Activated effector memory CD4-positive, alpha-beta T cell treated with anti-CD3 and anti-CD28 coated beads, Interleukin-2, amount 50 U/mL, for 16 hours (primary cell): ENCODE data around the gene SMAD6.

Experiments
- DNase-seq: peaks from one replicate; pipeline ENCODE4 v3.0.0-alpha.2; 2020

SMAD6 gene

DNA sequence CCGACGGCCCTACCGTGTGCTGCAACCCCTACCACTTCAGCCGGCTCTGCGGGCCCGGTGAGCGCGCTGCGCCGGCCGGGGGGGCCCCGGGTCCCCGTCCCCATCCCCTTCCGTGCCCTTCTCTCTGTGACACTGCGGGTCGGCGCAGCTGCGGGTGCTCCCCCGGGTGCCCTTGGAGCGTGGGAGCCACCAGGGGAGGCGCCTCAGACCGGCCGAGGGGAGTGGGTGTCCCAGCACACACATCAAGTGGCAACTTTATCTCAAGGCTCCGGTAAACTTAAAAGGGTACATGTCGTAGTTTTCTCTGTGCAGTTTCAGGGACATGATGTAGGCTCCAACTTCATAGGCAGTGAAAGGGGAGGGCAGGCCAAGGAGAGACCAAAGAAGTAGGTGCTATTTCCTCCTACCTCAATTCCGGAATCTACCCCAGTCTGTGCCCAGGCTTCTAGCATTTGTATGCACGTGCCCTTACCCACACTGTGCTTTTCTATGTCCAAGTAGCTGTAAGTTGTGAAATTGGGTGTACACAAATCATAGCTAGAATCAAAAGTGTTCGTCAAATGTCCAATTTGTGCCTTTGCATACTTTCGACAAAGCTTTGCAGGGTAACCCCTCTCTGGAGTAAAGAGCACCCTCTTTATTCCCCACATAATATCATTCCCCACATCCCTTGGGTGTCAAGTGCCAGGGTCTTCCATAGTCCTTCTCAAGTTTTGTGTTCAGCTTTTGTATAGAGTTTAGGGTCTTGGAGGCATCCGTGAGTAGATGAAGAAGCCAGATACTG is 2.2 kb downstream of the SMAD6 start:
- DNase-seq = no peak

DNA sequence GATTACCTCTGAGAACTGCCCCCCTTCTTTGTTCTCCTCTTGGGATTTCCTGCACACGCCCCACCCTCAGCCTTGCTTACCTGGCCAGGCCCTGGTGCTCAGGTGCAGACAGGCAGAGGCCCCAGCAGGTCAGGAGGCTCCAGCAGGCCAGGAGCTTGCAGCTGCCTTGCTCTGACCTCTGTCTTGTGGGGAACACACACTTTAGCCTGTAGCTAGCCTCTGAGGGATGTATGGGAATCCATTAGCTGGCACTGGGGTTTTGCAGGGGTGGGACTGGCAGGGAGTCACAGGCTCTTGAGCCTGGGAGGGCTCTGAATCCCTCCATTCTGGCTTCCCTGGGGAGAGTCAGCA is 2.7 kb downstream of the SMAD6 start:
- DNase-seq = no peak

DNA sequence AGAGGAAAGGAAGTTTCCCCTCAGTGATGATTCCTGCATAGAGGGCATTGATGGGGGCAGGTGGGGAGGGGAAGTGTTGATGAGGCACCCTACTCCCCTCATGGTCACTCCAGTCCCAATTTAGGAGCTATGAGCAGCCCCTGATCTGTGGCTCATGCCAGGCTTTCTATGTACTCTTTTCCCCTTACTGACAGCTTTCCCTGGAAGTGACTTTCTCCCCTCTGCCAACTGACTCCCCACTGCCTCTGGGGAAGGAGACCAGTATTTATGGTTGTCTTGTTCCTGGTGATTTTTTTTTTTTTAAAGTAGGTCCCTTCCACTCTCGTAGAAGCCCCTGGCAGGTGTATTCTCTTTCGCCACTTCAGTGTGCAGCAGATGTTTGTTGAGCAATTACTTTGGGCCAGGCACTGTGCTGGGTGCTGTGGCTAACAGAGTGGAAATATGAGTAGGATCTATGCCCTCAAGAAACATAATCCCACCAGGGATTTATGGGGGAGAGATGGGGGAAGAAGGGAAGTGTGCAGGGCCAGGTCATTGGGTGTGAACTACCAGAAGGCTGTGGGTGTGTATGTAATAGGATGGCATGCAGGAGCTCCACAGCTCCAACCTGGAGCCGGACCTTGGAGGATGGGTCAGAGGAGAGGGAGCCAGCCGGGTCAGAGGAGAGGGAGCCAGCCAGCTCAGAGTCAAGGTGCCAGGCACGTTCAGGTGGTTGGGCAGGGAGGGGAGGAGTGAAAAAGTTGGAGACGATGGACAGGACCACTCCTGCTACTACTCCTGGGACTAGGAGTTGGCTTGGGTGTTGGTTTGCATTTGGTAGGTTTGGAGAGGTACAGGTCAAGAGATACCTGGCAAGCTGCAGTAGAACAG is 3.5 kb downstream of the SMAD6 start:
- DNase-seq = no peak

DNA sequence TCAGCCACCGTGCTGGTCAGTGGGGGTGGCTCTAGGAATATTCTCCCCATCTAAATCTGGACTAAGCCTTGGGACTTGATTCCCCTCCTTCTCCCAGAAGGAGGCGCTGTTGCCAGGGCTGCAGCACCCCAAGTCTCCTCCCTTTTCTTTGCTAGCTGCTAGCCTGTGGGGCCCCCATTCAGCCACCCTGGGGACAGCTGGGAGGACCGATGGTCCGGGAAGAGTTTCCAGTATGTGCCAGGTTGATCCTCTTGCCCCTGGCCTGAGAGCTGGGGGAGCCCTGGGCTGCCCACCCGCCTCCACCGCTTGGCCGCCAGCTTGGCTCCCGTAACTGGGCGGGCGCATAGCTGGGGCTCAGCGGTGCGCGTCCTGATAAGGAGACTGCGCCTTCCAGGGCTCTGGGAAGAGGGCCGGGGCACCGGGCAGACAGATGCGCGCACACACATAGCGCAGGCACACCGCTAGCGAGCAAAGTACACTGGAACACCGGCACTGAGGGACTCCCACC is 4.2 kb downstream of the SMAD6 start:
- DNase-seq = no peak

DNA sequence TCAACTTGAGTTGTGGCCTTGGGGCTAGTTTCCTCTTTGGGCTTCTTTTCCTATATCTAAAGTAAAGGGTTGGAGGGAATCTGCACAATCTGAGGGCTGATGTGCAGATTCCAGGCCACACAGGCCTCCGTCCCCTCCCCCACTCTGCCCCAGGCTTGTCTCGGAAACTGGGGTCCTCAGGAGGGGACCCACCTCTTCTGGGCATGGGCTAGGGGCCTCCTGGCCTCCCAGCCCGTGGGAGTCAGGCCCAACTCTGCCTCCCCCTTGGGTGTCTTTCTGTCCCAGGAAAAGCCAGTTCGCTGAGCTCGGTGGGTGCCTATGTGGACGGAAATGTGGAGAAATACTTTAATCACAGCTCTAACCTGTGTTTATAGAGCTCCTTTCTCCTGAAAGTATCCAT is 4.8 kb downstream of the SMAD6 start:
- DNase-seq = no peak

DNA sequence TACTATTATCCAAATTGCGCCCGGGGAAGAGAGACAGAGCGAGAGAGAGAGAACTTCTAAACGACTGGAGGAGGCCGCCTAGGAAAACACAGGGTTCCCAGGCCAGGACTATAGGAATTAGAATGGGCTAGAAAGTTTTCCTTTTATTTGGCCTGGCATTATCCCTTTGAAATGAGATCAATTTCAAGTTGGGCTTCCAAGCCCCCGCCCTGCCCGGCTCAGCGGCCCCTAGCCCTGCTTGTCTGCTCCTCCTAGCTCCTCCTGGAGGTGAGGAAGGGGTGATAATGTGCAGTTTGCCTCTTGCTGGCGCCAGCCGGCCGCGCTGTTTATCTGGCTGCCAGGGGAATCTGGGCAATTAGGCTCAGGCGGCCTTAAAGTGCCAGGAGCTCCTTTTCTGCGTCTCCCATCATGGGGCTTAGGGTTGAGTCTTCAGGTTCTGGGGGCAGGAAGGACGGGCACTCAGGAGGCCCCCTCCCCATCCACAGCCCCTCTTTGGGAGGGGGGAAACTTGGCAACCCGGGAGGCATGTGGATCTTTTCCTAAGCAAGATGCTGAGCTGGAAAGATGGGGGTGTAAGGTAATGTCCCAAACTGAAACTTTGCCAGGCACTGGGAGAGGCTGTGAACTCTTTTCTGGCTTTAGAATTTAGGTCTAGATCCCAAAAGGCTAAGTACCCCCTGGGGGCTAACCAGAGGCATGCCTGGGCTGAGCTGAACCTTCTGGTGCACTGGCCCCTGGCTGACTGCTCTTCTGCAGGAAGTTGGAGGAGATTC is 5.5 kb downstream of the SMAD6 start:
- DNase-seq = no peak

DNA sequence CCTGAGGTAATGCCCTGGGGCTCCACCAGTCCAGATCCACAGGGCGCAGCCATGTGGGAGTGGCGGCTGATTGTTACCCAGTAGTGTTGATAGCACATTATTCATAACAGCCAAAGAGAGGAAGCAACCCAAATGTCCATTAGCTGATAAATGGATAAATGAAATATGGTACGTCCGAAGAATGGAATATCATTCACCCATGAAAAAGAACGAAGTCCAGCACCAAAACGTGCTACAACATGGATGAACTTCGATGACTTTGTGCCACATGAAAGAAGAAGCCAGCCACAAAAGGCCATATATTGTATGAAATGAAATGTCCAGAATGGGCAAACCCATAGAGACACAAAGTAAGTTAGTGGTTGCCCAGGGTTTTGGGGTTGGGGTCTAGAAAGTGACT is 6.4 kb downstream of the SMAD6 start:
- DNase-seq = no peak

DNA sequence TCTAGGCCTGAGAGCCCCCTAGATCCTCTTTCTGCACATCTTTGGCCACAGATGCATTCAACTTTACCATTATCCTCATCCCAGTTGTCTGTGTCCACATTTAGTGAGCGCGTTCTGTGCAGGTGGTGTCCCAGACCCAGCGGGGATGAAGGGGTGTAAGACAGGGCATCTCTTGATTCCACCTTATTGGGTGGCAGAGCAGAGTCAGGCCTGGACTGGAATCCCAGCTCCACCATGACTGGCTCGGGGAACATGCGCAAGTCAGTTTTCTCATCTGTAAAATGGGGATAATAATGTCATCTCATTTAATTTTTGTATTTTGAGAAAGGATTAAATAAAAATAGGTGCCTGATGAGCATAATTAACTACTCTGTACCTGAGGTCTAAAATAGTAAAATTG is 7.8 kb downstream of the SMAD6 start:
- DNase-seq = no peak

DNA sequence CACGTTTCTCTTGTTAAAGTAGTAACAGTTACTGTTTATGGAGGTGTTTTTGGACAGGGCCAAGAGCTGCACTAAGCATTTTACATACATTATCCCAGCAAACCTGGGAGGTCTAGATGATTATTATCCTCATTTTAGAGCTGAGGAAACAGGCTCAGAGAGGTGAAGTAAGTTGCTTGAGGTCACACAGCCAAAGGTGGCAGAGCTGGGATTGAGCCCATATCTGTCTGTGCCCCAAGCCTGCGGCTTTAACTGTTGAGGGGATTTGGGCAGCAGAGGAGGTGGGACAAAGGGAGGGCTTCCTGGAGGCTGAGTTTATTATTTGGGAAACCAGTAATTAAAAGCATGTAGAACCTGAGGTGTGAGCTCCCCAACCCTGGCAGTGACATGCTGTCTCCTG is 9.2 kb downstream of the SMAD6 start:
- no peak for DNase-seq

DNA sequence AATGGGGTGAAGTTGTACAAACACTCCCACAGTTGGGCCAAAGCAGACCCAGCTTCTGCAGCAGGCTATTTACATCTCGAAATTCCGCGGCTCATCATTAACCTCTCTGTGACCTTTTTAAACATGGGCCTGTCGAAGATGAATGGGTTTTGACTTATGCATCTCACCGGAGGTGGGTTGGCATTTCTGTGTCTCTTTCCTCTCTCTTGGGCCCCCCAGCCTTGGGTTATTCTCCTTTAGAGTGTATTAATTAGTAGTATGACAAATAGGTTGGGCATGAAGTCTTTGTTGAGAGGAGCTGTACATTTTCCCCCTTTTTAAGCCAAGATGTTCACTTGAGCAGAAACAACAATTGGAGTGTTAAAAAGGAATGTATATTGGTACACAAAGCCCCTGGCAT is 9.8 kb downstream of the SMAD6 start:
- DNase-seq = no peak

DNA sequence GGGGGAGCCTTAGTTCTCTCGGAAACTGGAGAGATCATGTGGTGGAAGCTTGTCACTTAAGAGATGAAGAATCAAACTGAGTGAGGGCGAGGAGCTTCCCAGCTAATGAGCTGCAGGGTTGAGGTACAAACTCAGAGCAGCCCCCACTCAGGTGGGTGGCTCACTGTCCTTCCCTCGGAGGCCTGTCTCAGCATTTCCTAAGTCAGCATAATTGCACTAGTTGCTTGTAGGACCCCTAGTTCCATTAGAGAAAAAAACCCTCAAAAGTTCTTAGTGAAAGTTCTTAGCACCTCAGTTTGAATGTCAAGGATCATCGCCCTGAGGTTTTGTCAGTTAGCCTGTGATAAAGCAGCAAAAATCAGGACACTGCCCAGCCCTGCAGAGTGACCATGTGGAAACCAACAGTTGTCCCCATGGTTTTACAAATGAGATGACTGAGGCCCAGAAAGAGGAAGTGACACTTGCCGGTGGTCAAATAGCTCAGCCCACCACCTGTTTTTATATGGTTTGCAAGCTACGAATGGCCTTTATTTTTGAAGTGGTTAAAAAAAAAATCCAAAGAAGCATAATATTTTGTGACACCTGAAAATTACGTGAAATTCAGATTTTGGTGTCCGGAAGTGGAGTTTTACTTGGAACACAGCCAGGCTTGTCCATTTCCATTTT is 11.9 kb downstream of the SMAD6 start:
- no peak for DNase-seq

DNA sequence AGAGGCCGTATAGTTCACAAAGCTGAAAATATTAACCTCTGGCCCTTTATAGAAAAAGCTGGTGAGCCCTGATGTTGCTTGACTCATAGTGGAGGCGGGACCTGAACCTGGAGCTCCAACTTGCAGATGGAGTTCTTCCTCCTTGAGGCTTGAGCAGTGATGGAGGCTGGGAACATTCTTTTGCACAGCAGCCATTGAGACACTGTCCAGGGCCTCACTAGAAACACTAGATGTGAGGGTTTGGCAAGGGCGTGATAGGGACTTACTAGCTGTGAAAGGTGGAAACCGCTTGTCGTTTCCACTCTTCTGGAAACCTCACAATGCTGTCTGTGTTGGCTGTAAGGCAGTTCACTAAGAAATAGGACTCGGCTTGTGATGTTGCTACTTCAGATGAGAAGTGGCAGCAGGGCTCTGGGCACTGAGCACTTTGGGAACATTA is 12.5 kb downstream of the SMAD6 start:
- DNase-seq = no peak

DNA sequence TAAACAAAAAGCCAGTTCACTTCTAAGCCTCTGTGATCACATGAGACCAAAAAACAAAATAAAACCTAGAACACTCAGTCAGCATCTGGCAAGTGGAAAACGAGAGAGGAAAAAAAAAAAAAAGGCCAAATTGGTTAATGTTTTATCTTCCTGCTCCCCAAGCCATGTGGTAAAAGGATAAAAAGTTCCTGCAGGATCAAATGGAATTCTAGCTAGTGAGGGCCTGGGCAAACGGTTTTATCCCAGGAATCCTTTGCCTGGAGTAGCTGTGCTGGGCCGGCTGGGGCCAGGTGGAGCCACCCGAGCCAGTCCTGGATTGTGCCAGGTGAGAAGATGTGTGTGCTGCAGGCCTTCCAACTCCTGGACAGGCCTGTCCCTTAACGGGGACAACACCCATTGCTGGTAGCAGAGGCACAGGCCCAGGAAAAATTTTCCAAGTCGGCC is 13.2 kb downstream of the SMAD6 start:
- DNase-seq = no peak

DNA sequence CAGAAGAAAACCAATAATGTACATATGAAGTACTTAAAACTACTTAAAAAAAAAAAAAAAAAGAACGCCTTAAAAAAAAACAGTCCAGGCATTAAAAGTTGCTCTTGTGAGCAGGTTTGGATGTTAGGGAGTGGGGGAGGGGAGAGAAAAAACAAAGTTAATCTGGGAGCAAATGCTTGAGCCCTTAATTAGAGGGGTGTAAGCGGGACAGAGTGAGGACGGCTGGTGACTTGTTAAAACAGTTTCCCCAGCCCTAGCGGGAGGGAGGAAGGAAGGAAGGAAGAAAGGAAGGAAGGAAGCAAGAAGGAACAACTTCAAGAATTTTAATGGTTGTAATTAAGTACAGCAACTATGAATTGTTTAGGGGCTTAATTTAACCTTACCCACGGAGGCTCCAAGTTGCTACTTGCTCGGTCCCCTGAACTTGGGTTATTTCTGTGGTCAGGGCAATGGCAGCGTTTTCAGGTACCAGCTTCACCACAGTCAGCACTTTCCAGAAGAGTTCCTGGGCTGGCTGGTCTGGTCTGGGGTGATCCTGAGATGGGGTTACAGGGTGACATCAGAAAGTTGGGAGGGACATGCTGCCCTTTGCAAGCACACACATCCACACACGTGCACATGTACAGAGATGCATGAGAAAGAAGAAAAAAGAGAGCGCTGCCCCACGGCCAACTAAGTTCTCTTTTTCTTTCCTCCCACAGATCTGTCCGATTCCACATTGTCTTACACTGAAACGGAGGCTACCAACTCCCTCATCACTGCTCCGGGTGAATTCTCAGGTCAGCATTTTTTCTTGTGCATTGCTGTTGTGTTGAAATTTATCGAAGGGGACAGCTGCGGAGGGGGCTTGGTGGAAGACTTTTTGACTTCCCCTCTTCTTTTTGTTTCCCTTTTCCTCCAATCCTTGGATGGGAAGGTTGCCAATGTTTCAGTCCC is 14.0 kb downstream of the SMAD6 start:
- no peak for DNase-seq

DNA sequence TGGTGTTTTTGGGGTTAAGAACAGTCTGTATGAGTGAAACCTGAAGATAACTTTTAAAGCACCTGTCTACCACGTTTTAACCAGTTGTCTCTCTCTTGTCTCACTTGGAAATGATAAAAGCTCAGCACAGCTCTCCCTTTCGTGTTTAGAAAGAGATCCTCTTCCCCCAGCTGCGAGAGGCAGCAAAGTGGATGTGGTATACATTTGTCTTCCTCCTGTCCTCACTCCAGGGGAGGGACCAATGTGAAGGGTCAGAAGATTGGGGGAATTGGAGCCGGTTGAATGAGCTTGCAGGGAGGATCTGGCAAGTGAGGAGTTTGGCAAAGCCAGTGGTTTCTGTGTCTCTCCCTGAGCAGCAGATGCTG is 14.6 kb downstream of the SMAD6 start:
- no peak for DNase-seq

DNA sequence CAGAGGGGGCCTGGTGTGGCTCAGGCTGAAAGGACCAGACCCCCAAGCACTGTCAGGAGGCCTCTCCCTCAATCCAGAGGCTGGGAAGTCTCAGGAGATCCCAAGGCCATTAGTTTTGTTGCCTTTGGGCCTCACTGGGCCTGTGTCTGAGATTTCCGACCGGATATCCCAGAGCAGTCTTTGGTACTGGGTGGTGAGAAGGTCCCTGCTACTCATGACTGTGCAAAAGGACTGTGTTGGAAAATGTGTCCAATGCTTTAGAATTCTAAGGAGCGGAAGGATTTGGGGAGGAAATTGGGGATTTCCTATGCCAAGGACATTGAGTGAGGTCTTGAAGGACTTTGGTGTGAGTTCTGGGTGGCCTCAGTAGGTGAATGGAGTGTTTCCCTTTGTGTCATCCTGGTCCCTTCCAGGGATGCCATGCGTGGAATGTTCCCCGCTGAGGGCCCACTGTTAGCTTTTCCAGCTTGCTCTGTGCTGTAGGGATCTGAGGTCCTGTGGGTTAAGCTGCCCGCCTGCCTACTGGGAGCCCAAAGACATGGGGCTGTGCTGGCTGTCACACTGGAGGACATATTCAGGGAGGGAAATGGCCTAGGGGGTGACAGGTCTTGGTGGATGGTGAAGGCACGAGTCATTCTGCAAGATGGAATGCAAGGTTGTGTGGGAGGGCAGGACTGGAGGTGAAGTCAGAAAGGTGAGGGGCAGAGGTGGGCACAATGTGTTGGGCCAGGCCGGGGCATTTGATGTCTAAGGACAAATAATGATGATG is 16.4 kb downstream of the SMAD6 start:
- DNase-seq = no peak

DNA sequence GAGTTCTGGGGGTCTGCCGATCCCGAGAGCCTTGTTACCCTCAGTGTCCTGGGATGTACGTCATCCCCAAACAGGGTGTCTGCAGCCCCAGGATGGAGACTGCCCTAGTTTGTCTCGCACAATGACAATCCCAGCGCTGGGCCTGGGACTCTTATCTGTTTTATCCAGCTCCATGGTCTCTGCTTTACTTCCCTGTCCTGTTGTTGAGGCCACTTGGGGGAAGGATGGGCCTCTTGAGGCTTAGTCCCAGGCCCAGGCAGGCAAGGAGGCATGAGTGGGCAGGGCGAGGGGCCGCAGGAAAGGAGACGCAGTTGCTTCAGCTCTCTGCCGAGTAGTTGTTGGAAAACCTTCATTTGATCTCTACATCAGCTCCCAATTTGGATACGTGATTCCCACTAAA is 17.4 kb downstream of the SMAD6 start:
- DNase-seq = no peak

DNA sequence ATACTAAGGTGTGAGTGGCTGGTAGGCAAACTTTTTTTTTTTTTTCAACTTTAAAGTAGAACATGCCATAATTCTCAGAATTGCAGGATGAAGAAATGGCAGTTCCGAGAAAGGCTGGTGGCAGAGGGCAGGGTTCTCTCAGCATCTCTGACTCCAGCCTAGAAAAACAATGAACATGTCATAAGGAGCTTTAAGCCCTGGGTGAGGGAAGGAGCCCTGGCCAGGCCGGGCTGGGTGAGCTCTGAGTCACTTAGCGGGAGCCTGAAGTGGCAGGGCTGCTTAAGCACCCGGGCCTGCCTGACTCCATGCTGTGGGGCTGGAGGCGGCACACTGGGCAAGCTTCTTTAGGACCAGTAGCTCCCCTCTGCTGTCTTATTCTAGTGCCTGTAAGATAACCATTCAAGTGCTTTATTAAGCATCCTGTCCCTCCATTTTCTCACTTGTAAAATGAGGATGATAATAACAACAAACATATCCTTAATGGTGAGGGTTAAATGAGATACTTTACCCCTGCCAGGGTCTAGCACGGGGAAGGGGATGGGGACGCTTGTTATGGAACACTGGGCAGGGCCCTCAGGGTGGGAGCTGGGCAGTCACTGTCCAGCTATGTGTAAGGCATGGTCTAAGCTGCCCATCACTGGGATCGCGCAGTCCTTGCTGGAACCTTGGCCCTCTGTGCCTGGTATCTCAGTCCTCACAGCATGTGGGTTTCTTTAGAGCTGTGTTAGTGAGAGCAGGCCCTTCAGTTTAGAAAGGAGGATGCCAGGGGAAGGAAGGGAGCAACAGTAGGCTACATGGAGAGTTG is 18.4 kb downstream of the SMAD6 start:
- DNase-seq = no peak

DNA sequence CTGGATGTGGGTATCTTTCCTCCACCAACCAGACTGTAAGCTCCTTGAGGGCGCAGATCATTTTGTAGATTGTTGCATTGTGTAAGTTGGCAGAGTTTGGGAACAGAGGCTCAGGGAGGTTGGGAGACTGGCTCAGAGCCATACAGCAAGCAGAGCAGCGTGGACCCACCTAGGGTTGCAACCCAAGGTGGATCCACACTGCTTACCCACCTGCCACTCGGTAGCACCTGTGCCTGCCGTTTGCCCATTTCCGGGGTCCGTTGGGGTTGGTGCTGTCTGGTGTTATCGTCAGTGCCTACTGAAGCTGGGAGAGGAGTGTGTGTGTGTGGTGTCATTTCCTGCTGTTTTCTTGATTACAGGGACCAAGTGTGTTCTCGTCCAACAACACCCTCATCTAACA is 19.0 kb downstream of the SMAD6 start:
- DNase-seq = no peak

DNA sequence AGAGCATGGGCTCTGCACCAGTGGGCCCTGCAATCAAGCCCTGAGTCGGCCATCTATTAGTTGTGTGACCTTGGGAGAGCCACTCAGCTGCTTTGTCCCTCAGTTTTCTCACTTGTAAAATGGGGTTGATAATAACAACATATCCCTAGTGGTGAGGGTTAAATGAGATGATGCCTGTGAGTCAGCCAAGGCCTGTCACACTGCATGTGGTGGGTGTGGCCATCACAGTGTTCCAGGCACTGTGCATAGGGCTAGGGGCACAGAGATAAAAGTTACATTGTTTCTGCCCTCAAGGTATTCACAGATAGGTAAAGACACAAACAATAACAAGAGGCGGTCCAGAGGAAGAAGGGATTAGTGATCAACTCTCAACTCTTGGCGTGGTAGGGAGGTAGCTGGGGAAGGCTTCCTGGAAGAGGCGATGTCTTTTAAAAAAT is 19.5 kb downstream of the SMAD6 start:
- no peak for DNase-seq
